ENCODE results near the gene SAMD14. TPM values are rescaled to one million over a fixed set of nuclear protein-coding genes. Genes with fewer than 3 reads are reported as not detected.

Gene SAMD14
- polyA plus RNA-seq, 2 of the 4 experiments (the other 2 are of a cell fraction), result 0.12 to 0.75 TPM

- Histone ChIP-seq H3K4me1 (peaks cover 5% of the 10 kb centered on the region), H3K4me3 (no peak overlapping the region), H3K9me3 (no peaks in the 10 kb centered on the region), H3K4me2 (no peak overlapping the region), H3K27ac (no peak overlapping the region)
- FAIRE-seq (no peak), ATAC-seq (peak in 1 of 2 experiments; percentile 6; a peak in 2 of 6 replicates), DNase-seq (ENCODE audit: low read depth in 1 of 2, low spot score in 1 of 2) (no peak)
- ChIA-PET CTCF (interaction anchor here (1.6 to 13.5 kb wide), 6 partner anchors 9 to 60 kb away, joined by 3 to 345 read pairs (median 144); partner anchors contain the start of genes ITGA3 and PDK2), POLR2A (no interaction called here)
- WGBS (ENCODE audit: missing lambda C conversion rate), result 90% methylated on average over 3 of the region's 3 CpGs
- TF ChIP-seq HDAC2 (IDR thresholded peaks at IDR 0.05) (no peak), SREBF2 (IDR thresholded peaks at IDR 0.05) (no peak), ZFP36 (IDR thresholded peaks at IDR 0.05; ENCODE audit: borderline replicate concordance, partially characterized antibody) (no peak), JUN (IDR thresholded peaks at IDR 0.05) (no peak), POLR2AphosphoS2 (conservative IDR thresholded peaks at IDR 0.05; ENCODE audit: low read length) (no peak; the same call in 1 of the 2 replicates), BCL3 (IDR thresholded peaks at IDR 0.05) (no peak)
Observed at GRCh38 chr17:50072130-50072529, 57.8 kb downstream of the SAMD14 start.

GRCh38 chr17:50071692-50072091 lies 58.3 kb downstream of the SAMD14 start:
- Histone ChIP-seq H3K4me2 (no peak overlapping the region), H3K4me3 (no peak overlapping the region), H3K9me3 (no peaks in the 10 kb centered on the region), H3K4me1 (peaks cover 10% of the 10 kb centered on the region), H3K27ac (no peak overlapping the region)
- DNase-seq (ENCODE audit: low read depth in 1 of 2, low spot score in 1 of 2) (no peak), ATAC-seq (no peak), FAIRE-seq (no peak)
- WGBS (ENCODE audit: missing lambda C conversion rate), result 91% methylated on average over 6 of the region's 6 CpGs
- POLR2A ChIA-PET, result no interaction called here
- CTCF ChIA-PET, result interaction anchor here (1.7 to 20.7 kb wide), 8 partner anchors 4 to 74 kb away, joined by 6 to 473 read pairs (median 207); partner anchors contain the start of genes ITGA3 and PDK2
- TF ChIP-seq HOXB5 (CRISPR knock-in tag; IDR thresholded peaks at IDR 0.05) (no peak), JUNB (IDR thresholded peaks at IDR 0.05) (no peak), SREBF2 (IDR thresholded peaks at IDR 0.05) (no peak), ZC3H11A (IDR thresholded peaks at IDR 0.05) (no peak), GATA3 (IDR thresholded peaks at IDR 0.05; ENCODE audit: borderline replicate concordance) (no peak), CHD2 (IDR thresholded peaks at IDR 0.05; ENCODE audit: low read length, partially characterized antibody) (no peak), ELK1 (IDR thresholded peaks at IDR 0.05; ENCODE audit: low read depth, low read length) (no peak), MAFK (IDR thresholded peaks at IDR 0.05; ENCODE audit: partially characterized antibody) (no peak), RNF2 (IDR thresholded peaks at IDR 0.05; ENCODE audit: borderline replicate concordance, low read depth) (no peak), HMGXB4 (CRISPR knock-in tag; IDR thresholded peaks at IDR 0.05; ENCODE audit: borderline replicate concordance) (no peak), ZSCAN20 (CRISPR knock-in tag; IDR thresholded peaks at IDR 0.05) (no peak), TP53 (CRISPR knock-in tag; IDR thresholded peaks at IDR 0.05) (no peak), EP300 (IDR thresholded peaks at IDR 0.05) (no peak), MAX (IDR thresholded peaks at IDR 0.05) (no peak), EHF (CRISPR knock-in tag; IDR thresholded peaks at IDR 0.05) (no peak), CBX2 (IDR thresholded peaks at IDR 0.05; ENCODE audit: borderline replicate concordance, low read depth) (no peak)

Data from A549 (cell line).